Middle frontal gyrus (tissue), 1 donor: Measurements from ENCODE around the gene CSAD.

Experiments used
- DNase-seq: peaks from one replicate; pipeline ENCODE4 v3.0.0-alpha.2; 2015; ENCODE audit warnings: low spot score; ENCODE audit errors: extremely low spot score

CSAD gene, protein sequence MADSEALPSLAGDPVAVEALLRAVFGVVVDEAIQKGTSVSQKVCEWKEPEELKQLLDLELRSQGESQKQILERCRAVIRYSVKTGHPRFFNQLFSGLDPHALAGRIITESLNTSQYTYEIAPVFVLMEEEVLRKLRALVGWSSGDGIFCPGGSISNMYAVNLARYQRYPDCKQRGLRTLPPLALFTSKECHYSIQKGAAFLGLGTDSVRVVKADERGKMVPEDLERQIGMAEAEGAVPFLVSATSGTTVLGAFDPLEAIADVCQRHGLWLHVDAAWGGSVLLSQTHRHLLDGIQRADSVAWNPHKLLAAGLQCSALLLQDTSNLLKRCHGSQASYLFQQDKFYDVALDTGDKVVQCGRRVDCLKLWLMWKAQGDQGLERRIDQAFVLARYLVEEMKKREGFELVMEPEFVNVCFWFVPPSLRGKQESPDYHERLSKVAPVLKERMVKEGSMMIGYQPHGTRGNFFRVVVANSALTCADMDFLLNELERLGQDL

DNA sequence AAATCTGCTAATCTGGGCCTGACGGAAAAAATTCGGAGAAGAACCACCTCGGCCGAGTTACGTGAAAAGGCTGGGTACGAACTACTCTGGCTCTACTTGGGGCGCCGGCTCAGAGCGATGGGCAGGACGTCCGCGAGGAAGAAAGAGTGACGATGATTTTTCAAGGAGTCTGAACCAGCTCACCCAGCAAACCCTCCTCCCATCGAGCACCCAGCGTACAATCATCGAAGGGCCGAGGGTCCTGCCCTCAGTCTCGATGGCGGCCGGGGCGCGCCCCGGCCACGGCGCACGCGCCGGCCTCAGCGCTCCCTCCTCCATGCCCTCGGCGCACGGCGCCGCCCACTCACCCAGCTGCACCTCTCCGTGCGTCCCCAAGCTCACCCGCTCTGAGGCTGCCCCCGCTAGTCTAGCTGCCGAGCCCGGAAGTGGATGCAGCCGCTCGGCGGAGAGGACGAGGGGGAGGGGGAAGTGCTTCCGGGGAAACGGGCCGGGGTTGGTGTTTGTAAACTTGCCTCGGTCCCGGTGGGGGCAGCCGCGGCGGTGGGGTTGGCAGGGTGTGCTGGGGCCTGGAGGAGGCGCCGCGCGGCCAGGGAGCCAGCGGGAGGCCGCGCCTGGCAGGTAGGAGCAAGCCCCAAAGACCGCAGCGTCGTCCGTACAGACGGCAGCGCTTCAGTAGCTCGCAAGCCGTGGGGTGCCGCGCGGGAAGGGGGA is at the start of gene CSAD, which contains the start of gene ZNF740:
CSAD (minus strand) TSS at position 706 of the 711 bp plus-strand sequence. CDS start 7,455 bp downstream, outside the sequence.
ZNF740 (plus strand) TSS at position 503 of the 711 bp plus-strand sequence. CDS start 1,262 bp downstream, outside the sequence.
- DNase-seq, result peak; percentile 97

DNA sequence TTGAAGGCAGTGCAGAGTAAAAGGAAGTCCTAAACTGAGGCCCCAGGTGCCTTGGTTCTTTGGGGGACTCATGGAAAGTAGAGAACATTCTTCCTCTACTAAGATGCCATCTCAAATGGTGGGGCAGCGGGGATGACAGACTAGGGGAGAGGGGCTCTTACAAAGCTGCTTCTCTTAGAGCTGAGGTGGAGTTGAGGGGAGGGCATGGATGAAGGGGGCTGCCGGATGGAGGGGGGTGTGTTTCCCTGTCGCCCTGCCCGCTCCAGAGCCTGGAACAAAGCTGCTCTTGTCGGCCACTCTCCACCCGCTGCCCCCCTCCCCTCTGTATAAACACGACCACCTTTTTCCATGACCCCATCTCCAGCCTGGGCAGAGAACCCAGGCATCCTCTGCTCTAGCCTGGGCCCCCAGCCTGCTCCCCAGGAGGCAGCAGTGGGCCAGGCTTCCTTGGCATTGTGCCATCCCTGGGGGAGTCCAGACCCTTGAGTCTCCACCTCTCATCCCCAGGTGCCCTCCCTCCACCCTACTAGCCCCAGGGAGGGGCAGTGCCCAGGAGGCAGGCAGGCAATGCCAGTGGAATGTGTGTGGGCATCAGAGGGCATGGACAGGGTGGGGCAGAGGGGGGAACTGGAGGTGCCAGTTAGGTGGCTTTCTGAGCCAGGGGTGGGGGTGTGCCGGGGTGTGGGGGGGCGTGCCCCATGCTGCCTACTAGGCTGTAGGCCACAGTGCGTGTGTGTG is 49.6 kb upstream of the CSAD start:
- no peak for DNase-seq

DNA sequence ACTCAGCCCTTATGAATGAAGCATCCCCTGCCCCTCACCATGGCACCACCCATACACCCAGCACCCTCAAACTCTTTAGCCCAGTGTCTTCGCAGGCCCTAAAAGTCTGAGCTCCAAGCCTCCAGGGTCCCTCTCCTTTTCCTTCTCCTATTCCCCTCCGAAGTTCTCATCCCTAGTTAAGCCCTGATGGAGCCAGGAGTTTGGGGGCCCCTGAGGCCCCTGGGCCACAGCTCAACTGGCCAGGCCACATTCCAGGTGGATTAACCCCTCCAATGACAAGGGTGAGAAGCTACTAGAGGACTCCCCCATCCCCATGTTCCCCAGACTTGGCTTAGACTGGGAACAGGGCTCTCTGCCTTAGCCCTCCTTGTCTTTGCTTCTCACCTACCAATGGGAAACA is 48.7 kb upstream of the CSAD start:
- DNase-seq, result no peak

DNA sequence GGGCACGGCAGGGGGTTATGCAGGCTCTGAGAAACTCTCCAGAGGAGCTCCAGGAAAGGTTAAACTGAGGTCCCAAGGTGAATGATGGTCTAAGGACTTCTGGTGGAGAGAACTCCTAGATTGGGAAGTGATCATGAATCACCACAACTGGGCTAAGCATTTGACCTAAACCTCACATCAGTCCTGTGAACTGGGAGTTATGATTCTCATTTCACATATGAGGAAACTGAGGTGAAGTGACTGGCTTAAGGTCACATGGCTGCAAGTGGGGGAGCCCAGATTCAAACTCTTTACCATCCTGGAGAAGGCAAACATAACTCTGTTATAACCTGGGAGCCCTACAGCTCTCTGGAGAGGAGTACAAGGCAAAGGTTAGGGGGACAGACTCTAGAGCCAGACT is 47.1 kb upstream of the CSAD start:
- DNase-seq, result no peak

DNA sequence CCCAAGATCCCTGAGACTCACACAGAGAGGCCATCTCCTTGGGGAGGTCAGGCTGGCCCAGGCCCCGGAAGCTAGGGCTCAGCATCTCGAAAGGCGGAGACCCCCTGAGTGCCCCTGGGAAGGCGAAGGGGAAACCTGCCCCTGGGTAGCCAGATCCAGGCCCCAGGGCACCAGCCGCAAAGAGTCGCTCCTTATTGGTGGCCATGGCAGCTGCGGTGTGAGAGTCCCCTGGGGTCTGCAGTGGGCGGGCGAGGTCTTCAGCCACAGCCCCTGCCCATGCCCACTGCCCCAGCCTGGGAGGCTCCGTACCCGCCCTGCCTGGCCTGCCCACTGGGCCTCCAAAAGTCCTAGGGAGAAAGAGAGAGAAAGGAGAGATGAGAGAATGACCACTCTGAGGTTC is 46.6 kb upstream of the CSAD start:
- DNase-seq, result no peak

DNA sequence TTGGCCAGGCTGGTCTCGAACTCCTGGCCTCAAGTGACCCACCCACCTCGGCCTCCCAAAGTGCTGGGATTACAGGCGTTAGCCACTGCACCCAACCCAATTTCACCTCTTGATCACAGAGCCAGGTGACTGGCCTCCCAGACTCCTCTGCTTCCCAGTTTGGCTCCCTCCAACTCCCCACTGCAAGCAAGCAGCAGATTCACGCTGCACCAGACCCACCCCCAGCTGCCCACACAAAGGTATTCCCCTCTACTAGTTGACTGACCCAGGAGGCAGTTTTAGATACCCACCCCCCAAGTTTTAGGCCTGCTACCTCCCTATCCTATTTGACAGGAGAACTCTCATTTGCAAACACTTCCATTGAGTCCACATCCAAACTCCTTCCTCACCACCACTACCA is 46.1 kb upstream of the CSAD start:
- DNase-seq, result no peak

DNA sequence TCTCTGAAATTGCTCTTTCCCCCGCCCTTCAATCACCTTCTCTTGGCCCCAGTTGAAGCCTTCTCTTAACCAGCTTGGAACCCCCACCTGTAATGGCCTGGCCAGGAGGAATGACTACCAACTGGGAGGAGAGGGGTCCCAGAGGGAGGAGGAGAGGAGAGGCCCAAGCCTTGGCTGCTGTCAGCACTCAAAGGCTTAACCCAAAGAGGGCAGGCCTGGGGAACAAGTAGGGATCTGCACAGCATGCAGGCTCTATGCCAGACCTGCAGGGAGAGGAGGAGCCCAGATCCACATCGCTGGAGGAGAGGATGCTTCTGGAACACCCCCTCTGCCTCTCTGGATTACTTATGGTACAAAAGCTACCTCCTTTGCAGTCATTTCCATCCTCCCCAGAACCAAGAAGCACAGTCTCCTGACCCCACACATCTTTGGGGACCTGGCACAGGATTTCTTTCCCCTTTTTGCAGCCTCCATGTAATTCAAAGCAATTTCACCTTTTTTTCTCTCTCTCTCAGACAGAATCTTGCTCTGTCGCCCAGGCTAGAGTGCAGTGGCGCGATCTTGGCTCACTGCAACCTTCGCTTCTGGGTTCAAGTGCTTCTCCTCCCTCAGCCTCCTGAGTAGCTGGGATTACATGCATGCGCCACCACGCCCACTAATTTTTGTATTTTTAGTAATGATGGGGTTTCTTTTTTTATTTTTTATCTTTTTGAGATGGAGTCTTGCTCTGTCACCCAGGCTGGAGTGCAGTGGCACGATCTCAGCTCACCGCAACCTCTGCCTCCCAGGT is 45.1 kb upstream of the CSAD start:
- DNase-seq, result no peak

DNA sequence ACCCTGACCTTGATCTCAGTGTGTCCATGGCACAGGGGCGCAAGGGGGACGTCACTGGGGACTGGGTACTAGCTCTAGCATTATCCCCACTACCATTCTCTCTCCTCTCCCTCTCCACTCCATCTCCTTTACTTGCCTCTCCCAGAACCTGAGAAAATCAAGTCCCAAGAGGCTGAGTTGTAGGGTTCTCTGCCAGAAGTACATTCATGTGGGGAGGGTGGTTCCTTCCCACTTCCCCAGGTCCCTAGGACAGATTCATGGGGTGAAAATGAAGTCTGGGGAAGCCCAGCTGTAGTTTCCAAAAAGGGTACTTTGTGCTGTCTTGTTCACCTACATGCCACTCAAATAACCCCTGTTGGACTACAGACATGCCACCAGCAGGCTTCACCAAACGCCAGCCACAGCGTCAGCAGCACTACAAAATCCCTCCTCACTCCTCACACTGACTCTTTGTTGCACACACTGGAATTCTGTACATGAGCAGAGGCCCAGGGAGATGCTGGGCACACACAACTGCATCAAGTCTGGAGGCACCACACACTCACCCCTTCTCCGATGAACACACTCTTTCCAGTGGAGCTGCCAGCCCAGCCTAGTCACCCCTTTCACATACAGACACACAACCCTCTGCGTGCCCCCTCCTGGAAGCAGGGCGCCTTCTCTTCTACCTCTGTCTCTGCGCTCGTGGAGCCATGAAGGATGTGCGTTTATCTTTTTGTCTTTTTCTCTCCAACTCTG is 44.3 kb upstream of the CSAD start:
- no peak for DNase-seq

DNA sequence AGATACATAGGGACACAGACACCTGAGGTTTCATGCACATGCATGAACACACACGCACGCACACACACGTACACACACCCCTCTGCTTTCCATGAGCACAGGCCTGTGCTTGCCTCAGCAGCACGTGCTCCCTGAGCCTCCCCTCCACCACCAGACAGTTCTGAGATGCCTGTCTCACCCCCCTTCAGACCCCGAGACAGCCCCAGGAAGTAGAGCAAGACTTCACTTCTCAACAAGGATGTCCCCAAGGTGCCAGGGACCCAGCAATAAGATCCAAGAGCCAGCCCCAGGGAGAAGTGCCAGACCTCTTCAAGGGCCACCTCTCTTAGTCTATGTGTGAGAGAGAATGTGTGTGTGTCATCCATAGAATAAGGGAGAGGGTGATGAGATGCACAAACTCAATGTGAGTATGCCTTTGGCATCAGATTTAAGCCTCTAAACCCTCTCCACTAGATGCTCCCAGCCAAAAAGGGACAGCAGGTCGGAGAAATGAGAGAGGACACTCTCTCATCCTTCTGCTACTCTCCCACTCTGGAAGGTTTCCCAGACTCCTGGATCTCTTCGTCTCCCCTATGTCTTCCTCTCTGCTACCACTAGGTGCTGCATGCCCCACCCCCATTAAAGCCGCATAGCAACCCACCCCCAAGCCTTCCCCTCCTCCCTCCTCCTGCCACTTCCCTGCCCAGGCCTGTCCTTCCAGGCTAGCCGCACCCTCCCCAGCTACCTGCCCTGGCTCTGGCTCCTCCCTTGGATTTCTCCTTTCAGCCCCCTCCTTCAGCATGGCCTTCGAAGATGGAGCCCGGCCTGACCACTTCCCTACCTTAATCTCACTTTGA is 43.6 kb upstream of the CSAD start:
- DNase-seq, result no peak

DNA sequence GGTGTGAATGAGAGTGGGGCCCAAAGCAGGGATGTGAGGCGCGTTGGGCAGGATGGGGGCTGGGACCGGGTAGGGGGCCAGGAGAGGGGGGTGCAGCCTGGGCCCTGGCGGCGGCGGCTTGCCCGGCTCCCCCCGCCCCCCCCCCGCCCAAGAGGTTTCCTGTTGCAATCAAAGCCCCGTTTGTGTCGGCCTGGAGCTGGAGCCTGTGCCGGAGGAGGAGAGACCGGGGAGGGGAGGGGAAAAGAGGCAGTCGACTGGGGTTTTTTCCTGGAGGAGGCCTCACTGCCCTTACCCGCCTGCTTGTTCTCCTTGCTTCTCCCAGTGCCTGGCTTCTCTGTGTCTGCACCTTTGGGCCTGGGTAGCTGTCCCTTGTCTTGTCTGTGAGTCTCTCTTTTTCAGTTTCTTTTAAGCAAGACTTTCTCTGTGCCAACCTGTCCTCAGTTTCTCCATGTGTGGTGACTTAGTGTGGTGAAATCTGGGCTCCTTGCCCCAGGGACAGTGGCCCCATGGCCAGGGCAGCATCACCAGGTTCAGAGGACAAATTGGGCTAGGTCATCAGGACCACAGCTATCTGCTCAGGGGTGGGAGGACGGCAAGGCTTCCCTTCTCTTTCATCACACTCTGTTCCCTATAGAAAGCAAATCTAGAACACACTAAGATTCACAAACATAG is 42.8 kb upstream of the CSAD start:
- DNase-seq, result no peak

DNA sequence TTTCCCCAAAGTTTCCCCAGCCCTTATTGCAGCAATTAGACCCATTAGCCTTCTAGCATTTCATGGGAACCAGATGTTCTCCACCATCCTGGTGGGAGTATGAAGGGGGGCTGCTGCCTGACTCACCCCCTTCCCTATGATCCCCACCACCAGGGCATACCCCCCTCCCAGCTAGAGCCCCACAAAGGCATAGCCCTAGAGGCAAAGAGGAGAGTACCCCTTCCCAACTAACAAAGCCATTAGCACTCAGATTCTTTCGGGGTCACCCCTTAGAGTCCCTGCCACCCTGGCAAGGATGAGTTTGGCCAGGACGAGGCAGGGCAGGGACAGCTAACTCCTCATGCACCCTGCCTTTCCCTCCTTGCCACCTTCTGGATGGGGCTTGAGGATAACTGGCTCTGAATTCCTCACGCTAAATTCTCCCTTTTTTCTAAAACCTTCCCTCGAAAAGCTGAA is 42.1 kb upstream of the CSAD start:
- no peak for DNase-seq

DNA sequence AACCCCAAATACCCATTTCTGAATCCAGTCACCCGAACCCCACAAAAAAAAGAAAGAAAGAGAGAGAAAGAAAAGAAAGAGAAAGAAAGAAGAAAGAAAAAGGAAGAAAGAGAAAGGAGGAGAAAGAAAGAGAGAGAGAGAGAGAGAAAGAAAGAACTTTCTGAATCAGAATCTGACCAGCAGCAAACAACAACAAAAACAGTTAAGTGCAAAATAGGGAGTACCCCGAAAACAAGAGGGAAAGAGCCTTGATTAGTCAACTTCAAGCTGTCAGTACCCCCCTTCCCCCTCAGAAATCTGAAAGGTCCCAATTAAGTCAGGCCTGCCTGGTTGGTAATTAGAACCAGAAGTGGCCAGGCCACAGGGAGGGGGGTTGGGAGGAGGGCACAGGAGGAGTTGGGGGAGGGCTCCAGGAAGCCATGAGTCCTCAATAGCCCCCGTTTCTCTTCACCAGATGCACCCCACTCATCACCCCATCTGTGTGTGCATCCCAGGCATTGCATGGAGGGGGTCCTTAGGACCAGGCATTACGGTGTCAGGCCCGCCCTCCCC is 41.5 kb upstream of the CSAD start:
- DNase-seq, result no peak

DNA sequence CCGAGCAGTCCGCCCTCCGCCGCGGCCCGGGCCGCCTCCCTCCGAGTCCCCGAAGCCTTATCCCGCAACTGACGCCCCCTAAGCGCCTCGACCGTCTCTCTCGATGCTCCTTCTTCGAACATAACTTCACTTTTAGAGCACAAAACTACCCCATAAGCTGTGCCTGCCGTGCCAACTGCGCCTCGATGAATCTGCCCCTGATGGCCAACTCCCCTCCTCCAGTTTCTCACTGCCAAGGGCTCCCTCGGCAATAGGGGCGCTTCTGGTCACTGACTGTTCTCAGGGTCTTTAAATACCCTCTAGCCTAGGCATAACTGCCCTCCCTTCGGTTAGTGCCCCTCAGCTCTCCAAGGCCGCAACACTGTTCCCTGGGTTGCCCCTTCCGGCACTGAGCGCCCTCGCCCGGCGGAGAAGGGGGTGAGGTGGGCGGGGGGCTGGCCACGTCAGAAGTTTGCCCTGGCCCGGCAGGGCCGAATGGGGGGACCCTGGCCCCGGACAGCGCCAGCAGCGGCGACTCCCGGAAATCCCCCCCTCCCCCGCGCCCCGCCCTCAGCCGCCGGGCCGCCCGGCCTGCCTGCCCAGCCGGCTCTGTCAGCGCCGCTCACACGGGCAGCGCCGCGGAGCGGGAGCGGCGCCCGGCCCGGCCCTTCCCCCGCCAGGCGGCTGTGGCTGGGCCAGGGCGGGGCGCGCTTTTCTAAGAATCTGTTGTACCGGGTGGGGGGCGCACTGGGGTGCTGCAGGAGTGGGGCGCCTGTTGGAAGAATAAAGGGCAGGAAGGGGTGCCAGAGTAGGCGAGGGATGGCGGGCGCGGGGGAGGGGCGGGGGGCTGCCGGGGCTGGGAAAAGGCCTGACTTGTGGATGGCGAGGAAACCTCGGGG is 40.7 kb upstream of the CSAD start:
- no peak for DNase-seq

DNA sequence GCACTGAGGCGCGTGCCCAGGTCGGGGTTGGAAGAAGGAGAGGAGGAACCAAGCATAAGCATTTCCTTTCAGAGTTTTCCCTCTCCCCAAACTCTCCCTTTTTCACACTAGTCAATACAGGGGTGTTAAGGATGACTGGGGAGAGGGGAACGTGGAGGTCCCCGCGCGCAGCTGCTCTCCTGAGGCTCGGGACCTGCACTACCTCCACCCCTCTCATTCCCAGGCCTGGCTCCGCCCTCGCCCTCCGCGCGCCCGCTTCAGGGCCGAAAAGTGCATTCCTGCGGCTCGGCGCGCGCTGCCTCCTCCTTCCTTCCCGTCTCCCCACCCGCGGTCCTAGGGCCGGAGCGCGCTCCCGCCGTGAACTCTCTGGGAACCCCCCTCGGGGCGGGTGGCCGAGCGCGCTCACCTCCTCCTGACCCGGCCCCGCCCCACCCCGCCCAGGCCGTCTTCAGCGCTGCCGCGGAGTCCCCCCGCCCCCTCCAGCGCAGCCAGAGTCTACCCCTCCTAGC is 40.0 kb upstream of the CSAD start:
- DNase-seq, result peak; percentile 54

DNA sequence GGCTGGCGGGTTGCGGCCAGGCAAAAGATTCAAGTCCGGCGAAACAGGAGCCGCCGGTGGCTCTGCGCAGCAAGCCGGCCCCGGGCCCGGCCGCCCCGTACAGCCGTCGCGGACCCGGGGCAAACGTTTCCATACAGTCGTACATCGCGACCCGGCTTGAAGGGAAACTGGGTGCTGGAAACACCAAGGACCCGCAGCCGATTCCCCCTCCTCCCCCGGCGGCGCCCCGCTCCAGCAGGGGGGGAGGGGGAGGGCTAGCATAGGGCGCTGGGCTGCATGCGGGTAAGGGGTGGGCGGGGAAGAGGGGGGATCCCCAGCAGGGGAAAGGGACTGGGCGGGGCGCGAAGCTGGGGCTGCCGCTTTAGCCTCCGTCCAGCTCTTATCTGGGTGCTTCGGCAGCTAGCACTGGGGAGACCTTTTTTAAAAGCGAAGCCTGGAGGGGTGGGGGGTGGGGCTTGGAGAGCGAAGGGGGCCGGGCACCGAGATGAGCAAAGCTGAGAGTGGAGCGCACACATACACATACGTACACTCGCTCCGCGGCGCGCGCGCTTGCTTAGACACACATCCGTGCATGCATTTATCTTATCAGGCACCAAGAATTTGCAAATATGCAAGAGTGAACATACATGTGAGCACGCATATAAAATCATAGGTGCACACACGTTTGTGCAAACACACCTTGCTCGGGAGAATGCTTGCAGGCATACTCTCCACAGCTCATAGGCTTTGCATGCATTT is 39.4 kb upstream of the CSAD start:
- DNase-seq, result no peak

DNA sequence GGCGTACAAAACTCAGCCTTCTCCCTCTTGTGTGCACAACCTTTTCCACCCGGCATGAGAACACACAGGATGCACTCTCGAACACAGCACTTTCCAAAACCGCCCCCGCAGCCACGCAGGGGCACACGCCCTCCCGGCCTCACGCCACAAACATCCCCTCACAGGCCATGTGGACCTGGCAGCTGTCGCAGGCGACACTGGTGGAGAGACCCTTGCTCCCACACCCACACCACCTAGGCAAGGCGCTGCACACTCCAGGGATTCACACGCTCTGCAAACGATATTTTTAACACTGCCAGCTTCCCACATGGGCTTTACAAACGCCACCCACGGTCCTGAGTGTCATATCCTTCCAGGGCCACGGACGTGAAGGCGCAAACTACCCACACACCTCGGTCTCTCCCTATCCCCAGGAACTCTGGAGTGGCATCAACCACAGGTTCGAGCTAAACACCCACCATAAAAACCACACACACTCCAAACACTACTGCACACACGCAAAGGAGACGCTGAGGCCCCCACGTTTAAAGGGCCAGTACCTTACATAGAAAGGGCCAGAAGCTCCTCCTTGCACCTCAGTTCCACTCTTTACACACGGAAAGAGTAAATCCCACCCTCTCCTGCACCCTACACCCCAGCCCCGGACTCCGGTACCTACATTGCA is 38.7 kb upstream of the CSAD start:
- DNase-seq, result no peak
